Mucosa of descending colon (tissue), 3 donors: ENCODE results near the gene AK3. TPM values are rescaled to one million over a fixed set of nuclear protein-coding genes. Genes with fewer than 3 reads are reported as not detected.
A peak's percentile ranks its signal among the peaks of the same experiment; 100 is the strongest.

Experiments used
- ATAC-seq: fragments of 200-7000 bp; cut with Tn5 transposase; one replicate; pipeline ENCODE4 v1.9.1; 2020; ENCODE audit warnings: mild to moderate bottlenecking, moderate library complexity
- DNase-seq, 3 donors: peaks; one replicate each; pipeline ENCODE4 v3.0.0-alpha.2; 2020
- H3K36me3 ChIP-seq: fragments of 200-600 bp; one replicate; pipeline ENCODE4 v1.8.0; 2021; ENCODE audit warnings: low read depth, mild to moderate bottlenecking
- H3K4me1 ChIP-seq: fragments of 200-600 bp; one replicate; pipeline ENCODE4 v1.8.0; 2021; ENCODE audit warnings: low read depth, mild to moderate bottlenecking
- H3K4me3 ChIP-seq: fragments of 200-600 bp; one replicate; pipeline ENCODE4 v1.8.0; 2021; ENCODE audit warnings: mild to moderate bottlenecking
- H3K9me3 ChIP-seq: fragments of 200-600 bp; one replicate; pipeline ENCODE4 v1.8.0; 2021; ENCODE audit warnings: mild to moderate bottlenecking
- CTCF ChIP-seq: fragments of 200-600 bp; IDR thresholded peaks from one replicate; pipeline ENCODE4 v1.8.0; 2022; ENCODE audit warnings: antibody characterized with exemption, mild to moderate bottlenecking
- intact Hi-C, 2 donors: fragments of 100-400 bp; cut with DNase I in 1 of 2; cut with micrococcal nuclease in 1 of 2; formaldehyde crosslinking; loops; one replicate each; pipeline versions ENCODE4 v1.11.0 to v1.11.1; 2022; cut with DNase I, micrococcal nuclease
- total RNA-seq, 3 donors: library from RNA; stranded (reverse); fragmentation: NEBNext Ultra II Directional in 2 of 3; extraction: Animal tissue kit (Norgen Biotek cat#: 25700) in 2 of 3; gene quantifications; one replicate each; pipeline versions ENCODE4 v1.2.1 to v1.2.4, GENCODE V29; 2021 to 2023
- donor health status: DM: no; HTN: no; CAD: no; lungs with moderate emphysema.
- donor health status: DM: no; HTN: no; CAD: no.
- donor health status: DM: no; HTN: yes; CAD: no.

The AK3 gene
- total RNA-seq, 3 donors from 2014 or later, result 71.4 to 86.8 (median 74.0) TPM

GRCh38 chr9:4686584-4686983, 54.4 kb downstream of the AK3 start:
- no peaks in the 10 kb centered on the region for H3K9me3 ChIP-seq
- no peaks in the 10 kb centered on the region for H3K36me3 ChIP-seq
- no peak for DNase-seq
- no peak for TF ChIP-seq CTCF
- no peak for ATAC-seq
- no peak overlapping the region for H3K4me3 ChIP-seq
- intact Hi-C loops, result no loop called here
- H3K4me1 ChIP-seq, result peaks cover 5% of the 10 kb centered on the region

GRCh38 chr9:4686112-4686511, 54.9 kb downstream of the AK3 start:
- no peaks in the 10 kb centered on the region for H3K9me3 ChIP-seq
- peaks cover 9% of the 10 kb centered on the region for H3K4me1 ChIP-seq
- H3K36me3 ChIP-seq, result no peaks in the 10 kb centered on the region
- DNase-seq (no peak), ATAC-seq (no peak)
- no peak overlapping the region for H3K4me3 ChIP-seq
- intact Hi-C loops, result no loop called here
- no peak for TF ChIP-seq CTCF

GRCh38 chr9:4684820-4685219, 56.2 kb downstream of the AK3 start:
- Histone ChIP-seq H3K36me3 (no peaks in the 10 kb centered on the region), H3K4me3 (no peak overlapping the region), H3K4me1 (peaks cover 15% of the 10 kb centered on the region), H3K9me3 (no peaks in the 10 kb centered on the region)
- DNase-seq (no peak), ATAC-seq (no peak)
- no peak for TF ChIP-seq CTCF
- intact Hi-C loops, result no loop called here

GRCh38 chr9:4680750-4681149, 60.3 kb downstream of the AK3 start:
- intact Hi-C loops, result no loop called here
- DNase-seq (no peak), ATAC-seq (no peak)
- H3K9me3 ChIP-seq, result no peaks in the 10 kb centered on the region
- H3K4me1 ChIP-seq, result peaks cover 27% of the 10 kb centered on the region
- no peaks in the 10 kb centered on the region for H3K36me3 ChIP-seq
- no peak for TF ChIP-seq CTCF
- no peak overlapping the region for H3K4me3 ChIP-seq

DNA sequence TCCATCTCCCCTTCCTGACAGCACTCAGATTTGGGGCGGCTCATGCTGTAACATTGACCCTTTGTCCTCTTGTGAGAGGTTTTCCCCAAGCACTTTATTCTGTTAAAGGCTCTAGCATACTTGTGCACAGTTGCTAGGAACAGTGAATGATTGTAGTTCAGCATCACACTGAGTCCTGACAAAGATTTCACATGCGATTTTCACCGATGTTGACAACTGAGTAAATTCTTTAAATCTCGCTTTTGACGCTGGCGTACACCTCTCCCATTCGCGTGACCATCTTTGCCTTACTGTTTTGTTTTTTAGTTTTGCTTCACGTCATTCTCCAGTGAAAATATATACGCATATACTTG, 60.9 kb downstream of the AK3 start:
- intact Hi-C loops, result no loop called here
- H3K36me3 ChIP-seq, result no peaks in the 10 kb centered on the region

More for the DNA sequence above, 60.9 kb downstream of the AK3 start:
- ATAC-seq (no peak), DNase-seq (no peak)
- no peaks in the 10 kb centered on the region for H3K9me3 ChIP-seq
- no peak for TF ChIP-seq CTCF
- peaks cover 27% of the 10 kb centered on the region for H3K4me1 ChIP-seq
- H3K4me3 ChIP-seq, result peak overlapping the region; percentile 50
